ENCODE data around the gene OCEL1. TPM values are rescaled to one million over a fixed set of nuclear protein-coding genes. Genes with fewer than 3 reads are reported as not detected.

Gene OCEL1
- total and polyA plus RNA-seq, 2 of the 13 experiments (the other 11 are each of a cell fraction or from before 2014, with no cell fraction given): 10.6 to 17.2 TPM

DNA sequence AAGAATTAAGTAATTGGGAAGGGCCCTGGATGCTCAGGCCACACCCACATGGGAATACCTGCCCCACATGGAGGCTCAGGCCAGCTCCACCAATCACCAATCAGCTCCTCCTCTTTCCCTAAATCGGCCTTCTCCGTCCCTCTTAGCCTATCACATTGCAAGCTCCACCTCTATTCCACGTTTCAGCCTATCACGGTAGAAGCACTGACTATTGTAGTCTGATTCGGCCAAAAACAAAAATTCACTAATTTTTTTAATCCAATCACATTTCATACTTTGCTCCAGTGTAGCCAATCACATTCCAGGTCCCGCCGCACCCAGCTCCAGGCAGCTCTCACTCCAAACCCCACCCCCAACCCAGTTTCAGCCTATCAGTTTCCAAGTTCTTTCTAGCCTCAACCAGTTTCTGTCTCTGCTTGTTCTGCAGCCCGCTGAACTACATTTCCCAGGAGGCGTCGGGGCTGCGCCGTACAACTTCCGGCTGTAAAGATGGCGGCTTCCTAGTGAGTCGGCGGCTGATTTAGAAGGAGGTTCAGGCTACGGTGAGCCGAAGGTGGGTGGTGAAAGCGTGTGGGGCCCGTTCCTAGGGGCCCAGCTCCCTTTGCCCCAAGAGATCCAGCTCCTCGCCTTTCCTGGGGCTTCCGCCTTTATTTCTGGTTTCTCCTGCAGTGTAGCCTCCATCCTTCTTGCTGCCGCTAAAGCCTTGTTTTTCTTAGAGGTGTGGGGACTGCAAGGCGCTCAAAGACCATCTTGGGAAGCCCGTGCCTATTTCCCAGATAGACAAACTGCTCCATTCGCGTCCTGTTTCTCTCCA is 41.2 kb downstream of the OCEL1 start, which contains the start of gene BABAM1 (continued):
- peak; percentile 26; the same call in 1 of the 2 replicates for TF ChIP-seq FOXA3 (CRISPR knock-in tag; IDR thresholded peaks at IDR 0.05)
- no peak; the same call in 1 of the 2 replicates for TF ChIP-seq ARNT2 (CRISPR knock-in tag; IDR thresholded peaks at IDR 0.05; ENCODE audit: low read depth)
- no peak for TF ChIP-seq NAIF1 (CRISPR knock-in tag; IDR thresholded peaks at IDR 0.05; ENCODE audit: borderline replicate concordance)
- TF ChIP-seq SAP130 (CRISPR knock-in tag; IDR thresholded peaks at IDR 0.05; ENCODE audit: low read depth): peak; percentile 84
- TF ChIP-seq, protein P1, sequence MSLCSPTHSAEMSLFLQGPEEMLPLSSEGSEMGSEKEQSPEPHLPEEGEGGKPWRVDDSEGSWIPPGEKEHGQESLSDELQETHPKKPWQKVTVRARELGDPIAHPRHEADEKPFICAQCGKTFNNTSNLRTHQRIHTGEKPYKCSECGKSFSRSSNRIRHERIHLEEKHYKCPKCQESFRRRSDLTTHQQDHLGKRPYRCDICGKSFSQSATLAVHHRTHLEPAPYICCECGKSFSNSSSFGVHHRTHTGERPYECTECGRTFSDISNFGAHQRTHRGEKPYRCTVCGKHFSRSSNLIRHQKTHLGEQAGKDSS (CRISPR knock-in tag; IDR thresholded peaks at IDR 0.05; ENCODE audit: borderline replicate concordance, low read depth): no peak
- TF ChIP-seq TSC22D2 (CRISPR knock-in tag; IDR thresholded peaks at IDR 0.05; ENCODE audit: borderline replicate concordance): 0 out of 2 replicates have a peak, but pooled peaks have one; percentile 54
- TF ChIP-seq ZNF160 (CRISPR knock-in tag; IDR thresholded peaks at IDR 0.05): no peak
- no peak for TF ChIP-seq ZNF317 (CRISPR knock-in tag; IDR thresholded peaks at IDR 0.05)
- no peak for TF ChIP-seq ZNF570 (CRISPR knock-in tag; IDR thresholded peaks at IDR 0.05; ENCODE audit: borderline replicate concordance)
- TF ChIP-seq, protein P2, sequence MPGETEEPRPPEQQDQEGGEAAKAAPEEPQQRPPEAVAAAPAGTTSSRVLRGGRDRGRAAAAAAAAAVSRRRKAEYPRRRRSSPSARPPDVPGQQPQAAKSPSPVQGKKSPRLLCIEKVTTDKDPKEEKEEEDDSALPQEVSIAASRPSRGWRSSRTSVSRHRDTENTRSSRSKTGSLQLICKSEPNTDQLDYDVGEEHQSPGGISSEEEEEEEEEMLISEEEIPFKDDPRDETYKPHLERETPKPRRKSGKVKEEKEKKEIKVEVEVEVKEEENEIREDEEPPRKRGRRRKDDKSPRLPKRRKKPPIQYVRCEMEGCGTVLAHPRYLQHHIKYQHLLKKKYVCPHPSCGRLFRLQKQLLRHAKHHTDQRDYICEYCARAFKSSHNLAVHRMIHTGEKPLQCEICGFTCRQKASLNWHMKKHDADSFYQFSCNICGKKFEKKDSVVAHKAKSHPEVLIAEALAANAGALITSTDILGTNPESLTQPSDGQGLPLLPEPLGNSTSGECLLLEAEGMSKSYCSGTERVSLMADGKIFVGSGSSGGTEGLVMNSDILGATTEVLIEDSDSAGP (CRISPR knock-in tag; IDR thresholded peaks at IDR 0.05; ENCODE audit: borderline replicate concordance): peak; percentile 60; the same call in 1 of the 2 replicates
- no peak for TF ChIP-seq ZNF225 (CRISPR knock-in tag; IDR thresholded peaks at IDR 0.05)
- TF ChIP-seq GMEB1 (CRISPR knock-in tag; IDR thresholded peaks at IDR 0.05; ENCODE audit: borderline replicate concordance): peak; percentile 86; the same call in 1 of the 2 replicates
- TF ChIP-seq ZNF816 (CRISPR knock-in tag; IDR thresholded peaks at IDR 0.05; ENCODE audit: borderline replicate concordance): no peak
- 0 out of 2 replicates have a peak, but pooled peaks have one; percentile 65 for TF ChIP-seq SIN3A (IDR thresholded peaks at IDR 0.05; ENCODE audit: borderline replicate concordance, low read depth, low read length)
- TF ChIP-seq ARHGAP35 (CRISPR knock-in tag; IDR thresholded peaks at IDR 0.05; ENCODE audit: borderline replicate concordance): 0 out of 2 replicates have a peak, but pooled peaks have one; percentile 61
- no peak for TF ChIP-seq TEAD2 (CRISPR knock-in tag; IDR thresholded peaks at IDR 0.05)
- TF ChIP-seq MIXL1 (CRISPR knock-in tag; IDR thresholded peaks at IDR 0.05): no peak
- TF ChIP-seq, protein P3, sequence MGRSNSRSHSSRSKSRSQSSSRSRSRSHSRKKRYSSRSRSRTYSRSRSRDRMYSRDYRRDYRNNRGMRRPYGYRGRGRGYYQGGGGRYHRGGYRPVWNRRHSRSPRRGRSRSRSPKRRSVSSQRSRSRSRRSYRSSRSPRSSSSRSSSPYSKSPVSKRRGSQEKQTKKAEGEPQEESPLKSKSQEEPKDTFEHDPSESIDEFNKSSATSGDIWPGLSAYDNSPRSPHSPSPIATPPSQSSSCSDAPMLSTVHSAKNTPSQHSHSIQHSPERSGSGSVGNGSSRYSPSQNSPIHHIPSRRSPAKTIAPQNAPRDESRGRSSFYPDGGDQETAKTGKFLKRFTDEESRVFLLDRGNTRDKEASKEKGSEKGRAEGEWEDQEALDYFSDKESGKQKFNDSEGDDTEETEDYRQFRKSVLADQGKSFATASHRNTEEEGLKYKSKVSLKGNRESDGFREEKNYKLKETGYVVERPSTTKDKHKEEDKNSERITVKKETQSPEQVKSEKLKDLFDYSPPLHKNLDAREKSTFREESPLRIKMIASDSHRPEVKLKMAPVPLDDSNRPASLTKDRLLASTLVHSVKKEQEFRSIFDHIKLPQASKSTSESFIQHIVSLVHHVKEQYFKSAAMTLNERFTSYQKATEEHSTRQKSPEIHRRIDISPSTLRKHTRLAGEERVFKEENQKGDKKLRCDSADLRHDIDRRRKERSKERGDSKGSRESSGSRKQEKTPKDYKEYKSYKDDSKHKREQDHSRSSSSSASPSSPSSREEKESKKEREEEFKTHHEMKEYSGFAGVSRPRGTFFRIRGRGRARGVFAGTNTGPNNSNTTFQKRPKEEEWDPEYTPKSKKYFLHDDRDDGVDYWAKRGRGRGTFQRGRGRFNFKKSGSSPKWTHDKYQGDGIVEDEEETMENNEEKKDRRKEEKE (IDR thresholded peaks at IDR 0.05): no peak
- no peak for TF ChIP-seq EED (CRISPR knock-in tag; IDR thresholded peaks at IDR 0.05)
- no peak for TF ChIP-seq DPF2 (CRISPR knock-in tag; IDR thresholded peaks at IDR 0.05; ENCODE audit: borderline replicate concordance, low read depth)

Measured in HepG2 (cell line).